Neural cell (in vitro differentiated cells): ENCODE data around the gene SNX21.

ENCODE experiments used
- CTCF ChIP-seq: fragments of 450-650 bp; IDR thresholded peaks from 2 replicates; pipeline ENCODE4 v1.5.1; 2014; ENCODE audit warnings: antibody characterized with exemption, mild to moderate bottlenecking, moderate library complexity; ENCODE audit not compliant: poor library complexity, severe bottlenecking
- EZH2 ChIP-seq: fragments of 200-600, 300-800 bp; shearing (Covaris generic), sonication (generic); IDR thresholded peaks from 2 replicates; pipeline ENCODE4 v1.6.1; 2014; ENCODE audit warnings: antibody characterized with exemption, low read length, borderline replicate concordance, mild to moderate bottlenecking; ENCODE audit not compliant: insufficient read depth, poor library complexity, severe bottlenecking
- RAD21 ChIP-seq: fragments of 450-650 bp; conservative IDR thresholded peaks from 2 replicates; pipeline ENCODE4 v1.6.1; 2014; ENCODE audit warnings: antibody characterized with exemption, mild to moderate bottlenecking, moderate library complexity

GRCh38 chr20:45848969-45849582 lies 15.5 kb downstream of the SNX21 start:
- TF ChIP-seq CTCF: no peak
- TF ChIP-seq RAD21: no peak
- no peak for TF ChIP-seq EZH2
